ENCODE measurements around the gene GALNT10. TPM values are rescaled to one million over a fixed set of nuclear protein-coding genes. Genes with fewer than 3 reads are reported as not detected.

Gene GALNT10
- total RNA-seq, 1 experiment from 2014 or later = 22.9 TPM

GRCh38 chr5:154269414-154269813 lies 78.9 kb downstream of the GALNT10 start (continued):
- no peak for TF ChIP-seq ZNF425 (CRISPR knock-in tag; conservative IDR thresholded peaks at IDR 0.05)
- TF ChIP-seq, protein P1, sequence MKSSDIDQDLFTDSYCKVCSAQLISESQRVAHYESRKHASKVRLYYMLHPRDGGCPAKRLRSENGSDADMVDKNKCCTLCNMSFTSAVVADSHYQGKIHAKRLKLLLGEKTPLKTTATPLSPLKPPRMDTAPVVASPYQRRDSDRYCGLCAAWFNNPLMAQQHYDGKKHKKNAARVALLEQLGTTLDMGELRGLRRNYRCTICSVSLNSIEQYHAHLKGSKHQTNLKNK (CRISPR knock-in tag; IDR thresholded peaks at IDR 0.05) = no peak
- TF ChIP-seq TEAD1 (CRISPR knock-in tag; IDR thresholded peaks at IDR 0.05) = no peak
- no peak for TF ChIP-seq GRHL2 (CRISPR knock-in tag; IDR thresholded peaks at IDR 0.05; ENCODE audit: insufficient replicate concordance, severe bottlenecking)

GRCh38 chr5:154271466-154271865 lies 80.9 kb downstream of the GALNT10 start:
- Mint-ChIP-seq H3K27me3 (ENCODE audit: low read depth) (no peaks in the 10 kb centered on the region), H3K4me3 (no peak overlapping the region), H3K27ac (no peak overlapping the region), H3K9me3 (0 out of 2 replicates have a peak, but pooled peaks cover 3% of the 10 kb centered on the region), H3K36me3 (no peaks in the 10 kb centered on the region), H3K4me1 (peaks cover 16% of the 10 kb centered on the region)
- no peak for DNase-seq (ENCODE audit: low spot score)
- CTCF ChIA-PET = no interaction called here
- POLR2A ChIA-PET = no interaction called here
- TF ChIP-seq, protein P2, sequence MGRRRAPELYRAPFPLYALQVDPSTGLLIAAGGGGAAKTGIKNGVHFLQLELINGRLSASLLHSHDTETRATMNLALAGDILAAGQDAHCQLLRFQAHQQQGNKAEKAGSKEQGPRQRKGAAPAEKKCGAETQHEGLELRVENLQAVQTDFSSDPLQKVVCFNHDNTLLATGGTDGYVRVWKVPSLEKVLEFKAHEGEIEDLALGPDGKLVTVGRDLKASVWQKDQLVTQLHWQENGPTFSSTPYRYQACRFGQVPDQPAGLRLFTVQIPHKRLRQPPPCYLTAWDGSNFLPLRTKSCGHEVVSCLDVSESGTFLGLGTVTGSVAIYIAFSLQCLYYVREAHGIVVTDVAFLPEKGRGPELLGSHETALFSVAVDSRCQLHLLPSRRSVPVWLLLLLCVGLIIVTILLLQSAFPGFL (CRISPR knock-in tag; IDR thresholded peaks at IDR 0.05; ENCODE audit: borderline replicate concordance) = no peak
- no peak for TF ChIP-seq PRRX2 (CRISPR knock-in tag; IDR thresholded peaks at IDR 0.05)
- no peak for TF ChIP-seq NFATC4 (CRISPR knock-in tag; IDR thresholded peaks at IDR 0.05)
- TF ChIP-seq SMAD4 (CRISPR knock-in tag; IDR thresholded peaks at IDR 0.05) = no peak
- no peak for TF ChIP-seq ZNF317 (CRISPR knock-in tag; IDR thresholded peaks at IDR 0.05; ENCODE audit: borderline replicate concordance, low read depth)
- TF ChIP-seq, protein P3, sequence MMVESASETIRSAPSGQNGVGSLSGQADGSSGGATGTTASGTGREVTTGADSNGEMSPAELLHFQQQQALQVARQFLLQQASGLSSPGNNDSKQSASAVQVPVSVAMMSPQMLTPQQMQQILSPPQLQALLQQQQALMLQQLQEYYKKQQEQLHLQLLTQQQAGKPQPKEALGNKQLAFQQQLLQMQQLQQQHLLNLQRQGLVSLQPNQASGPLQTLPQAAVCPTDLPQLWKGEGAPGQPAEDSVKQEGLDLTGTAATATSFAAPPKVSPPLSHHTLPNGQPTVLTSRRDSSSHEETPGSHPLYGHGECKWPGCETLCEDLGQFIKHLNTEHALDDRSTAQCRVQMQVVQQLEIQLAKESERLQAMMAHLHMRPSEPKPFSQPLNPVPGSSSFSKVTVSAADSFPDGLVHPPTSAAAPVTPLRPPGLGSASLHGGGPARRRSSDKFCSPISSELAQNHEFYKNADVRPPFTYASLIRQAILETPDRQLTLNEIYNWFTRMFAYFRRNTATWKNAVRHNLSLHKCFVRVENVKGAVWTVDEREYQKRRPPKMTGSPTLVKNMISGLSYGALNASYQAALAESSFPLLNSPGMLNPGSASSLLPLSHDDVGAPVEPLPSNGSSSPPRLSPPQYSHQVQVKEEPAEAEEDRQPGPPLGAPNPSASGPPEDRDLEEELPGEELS (CRISPR knock-in tag; IDR thresholded peaks at IDR 0.05) = no peak
- no peak for TF ChIP-seq ATF2 (CRISPR knock-in tag; IDR thresholded peaks at IDR 0.05; ENCODE audit: borderline replicate concordance, low read depth)
- TF ChIP-seq MXD4 (CRISPR knock-in tag; IDR thresholded peaks at IDR 0.05; ENCODE audit: borderline replicate concordance) = no peak
- TF ChIP-seq, protein P4, sequence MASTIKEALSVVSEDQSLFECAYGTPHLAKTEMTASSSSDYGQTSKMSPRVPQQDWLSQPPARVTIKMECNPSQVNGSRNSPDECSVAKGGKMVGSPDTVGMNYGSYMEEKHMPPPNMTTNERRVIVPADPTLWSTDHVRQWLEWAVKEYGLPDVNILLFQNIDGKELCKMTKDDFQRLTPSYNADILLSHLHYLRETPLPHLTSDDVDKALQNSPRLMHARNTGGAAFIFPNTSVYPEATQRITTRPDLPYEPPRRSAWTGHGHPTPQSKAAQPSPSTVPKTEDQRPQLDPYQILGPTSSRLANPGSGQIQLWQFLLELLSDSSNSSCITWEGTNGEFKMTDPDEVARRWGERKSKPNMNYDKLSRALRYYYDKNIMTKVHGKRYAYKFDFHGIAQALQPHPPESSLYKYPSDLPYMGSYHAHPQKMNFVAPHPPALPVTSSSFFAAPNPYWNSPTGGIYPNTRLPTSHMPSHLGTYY (CRISPR knock-in tag; IDR thresholded peaks at IDR 0.05) = no peak
- TF ChIP-seq USF2 (CRISPR knock-in tag; IDR thresholded peaks at IDR 0.05) = no peak
- no peak for TF ChIP-seq MYBL2 (CRISPR knock-in tag; IDR thresholded peaks at IDR 0.05)
- TF ChIP-seq IRF2 (CRISPR knock-in tag; IDR thresholded peaks at IDR 0.05; ENCODE audit: borderline replicate concordance, low read depth) = no peak
- TF ChIP-seq GTF2I (CRISPR knock-in tag; conservative IDR thresholded peaks at IDR 0.05) = no peak
- no peak for TF ChIP-seq TEAD4 (CRISPR knock-in tag; IDR thresholded peaks at IDR 0.05)
- no peak for TF ChIP-seq SP1 (CRISPR knock-in tag; conservative IDR thresholded peaks at IDR 0.05)
- TF ChIP-seq ESRRA (CRISPR knock-in tag; IDR thresholded peaks at IDR 0.05; ENCODE audit: borderline replicate concordance) = no peak
- TF ChIP-seq ZNF121 (CRISPR knock-in tag; IDR thresholded peaks at IDR 0.05) = no peak
- no peak for ATAC-seq

All from WTC11 (cell line).